Astrocyte of the cerebellum (primary cell): ENCODE measurements around the gene BBS1.

ENCODE experiments used
- DNase-seq: peaks from one replicate; pipeline ENCODE4 v3.0.0-alpha.2; 2011; ENCODE audit warnings: low read depth
- H3K4me3 ChIP-seq: 2 replicates; pipeline ENCODE4 v1.5.1; 2011; ENCODE audit warnings: mild to moderate bottlenecking, low read depth, low read length, moderate library complexity
- CTCF ChIP-seq: IDR thresholded peaks from 2 replicates; pipeline ENCODE4 v1.5.1; 2012; ENCODE audit warnings: low read length, low read depth, moderate library complexity, mild to moderate bottlenecking; ENCODE audit errors: missing control alignments
- in situ Hi-C: cut with HindIII; loops from 2 replicates; pipeline ENCODE4 v1.10.0; 2017; ENCODE audit warnings: low sequenced_read_pairs

BBS1 gene

DNA sequence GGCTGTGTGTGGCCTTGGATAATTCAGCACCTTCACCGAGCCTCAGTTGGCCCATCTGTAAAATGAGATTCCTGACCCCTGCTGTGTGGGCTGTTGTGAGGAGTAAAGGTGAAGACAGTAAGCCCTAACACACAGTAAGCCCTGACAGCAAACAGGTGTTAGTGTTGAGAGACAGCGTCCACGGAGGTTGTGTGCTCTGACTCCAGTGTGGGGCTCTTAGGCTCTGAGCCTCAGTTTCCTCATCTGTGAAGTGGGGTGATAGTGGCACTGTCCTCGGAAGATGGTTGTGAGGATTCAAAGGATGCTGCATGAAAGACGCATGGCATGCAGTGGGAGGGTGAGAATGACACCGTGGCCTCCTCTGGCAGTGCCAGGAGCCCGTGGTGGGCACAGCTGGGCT, 16.0 kb upstream of the BBS1 start:
- no peak overlapping the region for H3K4me3 ChIP-seq
- in situ Hi-C loops = no loop called here
- TF ChIP-seq CTCF = no peak
- DNase-seq = no peak

DNA sequence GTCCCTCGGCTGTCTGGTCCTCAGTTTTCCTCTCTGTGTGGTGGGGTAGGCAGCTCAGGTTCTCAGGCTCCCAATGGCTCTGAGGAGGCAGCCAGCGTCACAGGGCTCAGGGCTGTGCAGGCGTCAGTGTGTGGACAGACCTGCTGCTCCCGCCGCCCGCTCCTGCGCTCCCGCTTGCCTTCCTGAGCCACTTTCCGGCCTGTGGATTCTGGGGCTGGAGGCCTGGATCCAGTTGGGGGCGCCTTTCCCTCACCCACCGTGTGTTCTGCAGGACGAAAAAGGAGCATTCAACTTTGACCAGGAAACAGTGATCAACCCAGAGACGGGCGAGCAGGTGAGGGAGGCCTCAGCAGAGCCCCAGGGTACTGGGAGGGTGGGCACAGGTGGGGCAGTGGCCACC, 15.5 kb upstream of the BBS1 start:
- DNase-seq = no peak
- in situ Hi-C loops = no loop called here
- no peak overlapping the region for H3K4me3 ChIP-seq
- TF ChIP-seq CTCF = no peak

DNA sequence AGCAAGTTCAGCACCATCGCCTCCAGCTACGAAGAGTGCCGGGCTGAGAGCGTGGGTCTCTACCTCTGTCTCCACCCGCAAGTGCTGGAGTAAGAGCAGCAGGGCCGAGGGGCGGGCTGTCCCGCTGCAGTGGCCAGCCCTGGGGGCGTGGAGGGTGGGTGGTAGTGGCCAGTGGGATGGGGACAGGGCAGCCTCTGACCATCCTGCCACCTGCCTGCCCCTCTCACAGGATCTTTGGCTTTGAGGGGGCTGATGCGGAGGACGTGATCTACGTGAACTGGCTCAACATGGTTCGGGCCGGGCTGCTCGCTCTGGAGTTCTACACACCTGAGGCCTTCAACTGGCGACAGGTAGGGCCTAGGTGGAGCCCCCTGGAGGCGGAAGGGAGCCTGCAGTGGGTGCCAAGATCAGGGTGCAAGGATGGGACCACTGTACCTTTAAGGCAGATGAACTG, 15.0 kb upstream of the BBS1 start:
- peak; percentile 6 for TF ChIP-seq CTCF
- H3K4me3 ChIP-seq = no peak overlapping the region
- DNase-seq = no peak
- in situ Hi-C loops = no loop called here

GRCh38 chr11:66497206-66497605, 13.2 kb upstream of the BBS1 start:
- no peak overlapping the region for H3K4me3 ChIP-seq
- in situ Hi-C loops = no loop called here
- TF ChIP-seq CTCF = no peak
- no peak for DNase-seq

- H3K4me3 ChIP-seq = no peak overlapping the region
- in situ Hi-C loops = no loop called here
- DNase-seq = no peak
- TF ChIP-seq CTCF = no peak
Measured at GRCh38 chr11:66498506-66498905, 11.9 kb upstream of the BBS1 start.

DNA sequence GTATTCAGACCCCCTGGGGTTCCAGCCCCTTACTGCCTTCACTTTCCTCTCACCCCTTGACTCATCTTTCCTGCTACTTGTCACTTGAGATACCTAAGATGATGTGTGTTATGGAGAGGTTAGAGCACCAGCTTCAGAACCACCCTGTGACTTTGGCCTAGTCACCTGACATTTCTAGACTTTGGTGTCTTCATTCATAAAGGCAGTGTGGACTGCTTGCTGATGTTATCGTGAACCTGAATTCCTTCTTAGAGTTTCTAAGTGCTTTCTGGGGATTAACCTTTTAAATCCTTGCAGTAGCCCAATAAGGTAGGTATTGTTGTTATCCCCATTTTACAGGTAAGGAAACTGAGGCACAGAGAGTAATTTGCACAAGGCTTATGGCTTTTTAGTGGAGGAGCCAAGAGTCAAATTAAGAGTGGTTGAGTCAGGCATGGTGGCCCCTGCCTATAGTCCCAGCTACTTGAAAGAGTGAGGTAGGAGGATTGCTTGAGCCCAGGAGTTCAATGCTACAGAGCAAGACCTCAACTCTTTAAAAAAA, 5.1 kb upstream of the BBS1 start:
- in situ Hi-C loops = no loop called here
- no peak overlapping the region for H3K4me3 ChIP-seq
- DNase-seq = no peak
- no peak for TF ChIP-seq CTCF
